Neural progenitor cell (in vitro differentiated cells): ENCODE measurements around the gene ZNRD2. TPM values are rescaled to one million over a fixed set of nuclear protein-coding genes. Genes with fewer than 3 reads are reported as not detected.

Experiments
- DNase-seq: peaks from one replicate; pipeline ENCODE4 v3.0.0-alpha.2; 2016; ENCODE audit warnings: low spot score
- H2AFZ ChIP-seq: fragments of 200-600 bp; sonication (generic); replicated peaks from 2 replicates; pipeline ENCODE4 v1.6.1; 2016; ENCODE audit warnings: antibody characterized with exemption
- H3F3A ChIP-seq: fragments of 200-600 bp; sonication (generic); 2 replicates; pipeline ENCODE4 v1.6.1; 2016; ENCODE audit warnings: antibody characterized with exemption, low read depth
- H3K27ac ChIP-seq: fragments of 200-600 bp; sonication (generic); 2 replicates; pipeline ENCODE4 v1.5.1; 2016; ENCODE audit warnings: mild to moderate bottlenecking
- H3K27me3 ChIP-seq: fragments of 200-600 bp; sonication (generic); 2 replicates; pipeline ENCODE4 v1.6.1; 2016; ENCODE audit warnings: mild to moderate bottlenecking, moderate library complexity
- H3K36me3 ChIP-seq: fragments of 200-600 bp; sonication (generic); 2 replicates; pipeline ENCODE4 v1.5.1; 2016
- H3K4me1 ChIP-seq: fragments of 200-600 bp; sonication (generic); 2 replicates; pipeline ENCODE4 v1.6.1; 2016; ENCODE audit warnings: mixed run types
- H3K4me2 ChIP-seq: fragments of 200-600 bp; sonication (generic); 2 replicates; pipeline ENCODE4 v1.6.1; 2016
- H3K4me3 ChIP-seq: fragments of 200-600 bp; sonication (generic); 2 replicates; pipeline ENCODE4 v1.5.1; 2016
- H3K79me2 ChIP-seq: fragments of 200-600 bp; sonication (generic); 2 replicates; pipeline ENCODE4 v1.6.1; 2016; ENCODE audit warnings: low read depth
- H3K9ac ChIP-seq: fragments of 200-600 bp; sonication (generic); 2 replicates; pipeline ENCODE4 v1.6.1; 2016
- H3K9me3 ChIP-seq: fragments of 200-600 bp; sonication (generic); 2 replicates; pipeline ENCODE4 v1.5.1; 2016; ENCODE audit warnings: low read depth
- H4K20me1 ChIP-seq: fragments of 200-600 bp; sonication (generic); 2 replicates; pipeline ENCODE4 v1.6.1; 2016; ENCODE audit warnings: low read depth
- H3K27ac Mint-ChIP-seq: 3 replicates; pipeline ENCODE4 v1.8.0; 2021; ENCODE audit warnings: mixed read lengths
- H3K27me3 Mint-ChIP-seq: 2 replicates; pipeline ENCODE4 v1.8.0; 2022; ENCODE audit warnings: low read depth, mild to moderate bottlenecking, inconsistent platforms, moderate library complexity, mixed read lengths; ENCODE audit not compliant: insufficient read depth
- H3K36me3 Mint-ChIP-seq: 3 replicates; pipeline ENCODE4 v1.8.0; 2021; ENCODE audit warnings: mixed read lengths
- H3K4me1 Mint-ChIP-seq: 3 replicates; pipeline ENCODE4 v1.8.0; 2021; ENCODE audit warnings: mixed read lengths
- H3K4me3 Mint-ChIP-seq: 3 replicates; pipeline ENCODE4 v1.8.0; 2021; ENCODE audit warnings: mild to moderate bottlenecking, moderate library complexity, mixed read lengths
- H3K9me3 Mint-ChIP-seq: 3 replicates; pipeline ENCODE4 v1.8.0; 2020; ENCODE audit warnings: mixed read lengths
- CTCF ChIP-seq: fragments of 200-600 bp; sonication (generic); IDR thresholded peaks from 2 replicates; pipeline ENCODE4 v1.5.1; 2017; ENCODE audit warnings: antibody characterized with exemption, mild to moderate bottlenecking
- EZH2 ChIP-seq: fragments of 200-600 bp; sonication (generic); IDR thresholded peaks from 2 replicates; pipeline ENCODE4 v1.6.1; 2017; ENCODE audit warnings: antibody characterized with exemption, mild to moderate bottlenecking, moderate library complexity
- EZH2phosphoT487 ChIP-seq: fragments of 200-600 bp; sonication (generic); IDR thresholded peaks from 2 replicates; pipeline ENCODE4 v1.6.1; 2017; ENCODE audit warnings: antibody characterized with exemption
- total RNA-seq: library from RNA; depleted of rRNA; stranded (reverse); fragments of >200 nt; gene quantifications from 2 replicates; pipeline ENCODE4 v1.2.3, GENCODE V29; 2015; ENCODE audit warnings: low replicate concordance

The ZNRD2 gene
- total RNA-seq, 1 donor from 2014 or later, result 15.5 TPM

GRCh38 chr11:65576232-65576866 is 6.1 kb downstream of the ZNRD2 start:
- H4K20me1 ChIP-seq, result peaks cover 47% of the 10 kb centered on the region
- no peaks in the 10 kb centered on the region for H3K9me3 ChIP-seq
- H2AFZ ChIP-seq, result peak overlapping the region; percentile 68
- DNase-seq, result no peak
- H3K36me3 ChIP-seq, result no peaks in the 10 kb centered on the region
- Mint-ChIP-seq H3K9me3 (no peaks in the 10 kb centered on the region), H3K27ac (no peak overlapping the region), H3K36me3 (peaks cover 10% of the 10 kb centered on the region), H3K4me3 (peak overlapping the region; percentile 70), H3K4me1 (peaks cover 43% of the 10 kb centered on the region), H3K27me3 (peaks cover 28% of the 10 kb centered on the region)
- H3K4me1 ChIP-seq, result peaks cover 16% of the 10 kb centered on the region
- no peak overlapping the region for H3K9ac ChIP-seq
- TF ChIP-seq EZH2phosphoT487 (no peak), EZH2 (peak; percentile 3)
- peaks cover 53% of the 10 kb centered on the region for H3K27me3 ChIP-seq
- no peak overlapping the region for H3K27ac ChIP-seq
- H3K79me2 ChIP-seq, result peaks cover 12% of the 10 kb centered on the region
- peak overlapping the region; percentile 50 for H3K4me3 ChIP-seq
- H3K4me2 ChIP-seq, result peak overlapping the region; percentile 83
- H3F3A ChIP-seq, result peaks cover 44% of the 10 kb centered on the region

- Histone ChIP-seq H3K27me3 (peaks cover 56% of the 10 kb centered on the region), H3K4me3 (no peak overlapping the region), H3K9ac (no peak overlapping the region), H2AFZ (no peak overlapping the region), H4K20me1 (peaks cover 39% of the 10 kb centered on the region), H3K79me2 (peaks cover 9% of the 10 kb centered on the region), H3F3A (peaks cover 36% of the 10 kb centered on the region), H3K4me1 (peaks cover 12% of the 10 kb centered on the region), H3K27ac (no peak overlapping the region), H3K36me3 (no peaks in the 10 kb centered on the region), H3K4me2 (no peak overlapping the region), H3K9me3 (no peaks in the 10 kb centered on the region)
- no peak for DNase-seq
- Mint-ChIP-seq H3K36me3 (peaks cover 10% of the 10 kb centered on the region), H3K27ac (no peak overlapping the region), H3K27me3 (peaks cover 26% of the 10 kb centered on the region), H3K4me1 (peaks cover 35% of the 10 kb centered on the region), H3K9me3 (no peaks in the 10 kb centered on the region), H3K4me3 (peak overlapping the region; percentile 70)
- TF ChIP-seq EZH2 (no peak), EZH2phosphoT487 (no peak), CTCF (no peak)
These were observed 6.8 kb downstream of the ZNRD2 start for GRCh38 chr11:65576867-65577755.

DNA sequence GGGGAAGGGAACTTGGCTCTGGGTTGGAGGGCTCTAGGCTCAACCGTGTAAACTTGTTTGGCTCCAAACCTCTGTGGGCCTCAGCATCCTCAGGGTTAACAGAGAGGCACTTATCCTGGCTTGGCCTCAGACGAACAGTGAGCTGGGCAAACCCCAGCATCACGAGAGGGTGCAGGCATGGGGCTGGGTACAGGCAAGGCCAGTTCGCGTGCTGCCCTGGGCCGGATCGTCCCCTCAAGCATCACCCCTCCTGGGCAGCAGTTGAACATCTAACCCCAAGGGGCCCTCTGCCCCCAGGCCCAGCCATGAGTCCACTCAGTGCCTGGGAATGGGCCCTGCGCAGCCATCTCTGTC is 7.5 kb downstream of the ZNRD2 start:
- Mint-ChIP-seq H3K27ac (no peak overlapping the region), H3K4me1 (peaks cover 33% of the 10 kb centered on the region), H3K9me3 (no peaks in the 10 kb centered on the region), H3K27me3 (peaks cover 29% of the 10 kb centered on the region), H3K4me3 (peak overlapping the region; percentile 31), H3K36me3 (peaks cover 10% of the 10 kb centered on the region)
- H3K9ac ChIP-seq, result no peak overlapping the region
- no peak overlapping the region for H3K4me2 ChIP-seq
- H3K36me3 ChIP-seq, result no peaks in the 10 kb centered on the region
- no peak overlapping the region for H2AFZ ChIP-seq
- H3K4me3 ChIP-seq, result no peak overlapping the region
- peaks cover 38% of the 10 kb centered on the region for H4K20me1 ChIP-seq
- H3F3A ChIP-seq, result peaks cover 35% of the 10 kb centered on the region
- no peak for DNase-seq
- no peak for TF ChIP-seq EZH2
- no peak for TF ChIP-seq EZH2phosphoT487
- no peak for TF ChIP-seq CTCF
- H3K79me2 ChIP-seq, result peaks cover 9% of the 10 kb centered on the region
- peaks cover 62% of the 10 kb centered on the region for H3K27me3 ChIP-seq
- H3K4me1 ChIP-seq, result peaks cover 12% of the 10 kb centered on the region
- no peak overlapping the region for H3K27ac ChIP-seq
- H3K9me3 ChIP-seq, result no peaks in the 10 kb centered on the region
